Cortex of kidney (tissue), 1 donor: ENCODE data around the gene MAD1L1.

ENCODE experiments used
- DNase-seq: peaks from one replicate; lab custom pipeline; 2025; lab: John Stamatoyannopoulos, UW

The MAD1L1 gene

DNA sequence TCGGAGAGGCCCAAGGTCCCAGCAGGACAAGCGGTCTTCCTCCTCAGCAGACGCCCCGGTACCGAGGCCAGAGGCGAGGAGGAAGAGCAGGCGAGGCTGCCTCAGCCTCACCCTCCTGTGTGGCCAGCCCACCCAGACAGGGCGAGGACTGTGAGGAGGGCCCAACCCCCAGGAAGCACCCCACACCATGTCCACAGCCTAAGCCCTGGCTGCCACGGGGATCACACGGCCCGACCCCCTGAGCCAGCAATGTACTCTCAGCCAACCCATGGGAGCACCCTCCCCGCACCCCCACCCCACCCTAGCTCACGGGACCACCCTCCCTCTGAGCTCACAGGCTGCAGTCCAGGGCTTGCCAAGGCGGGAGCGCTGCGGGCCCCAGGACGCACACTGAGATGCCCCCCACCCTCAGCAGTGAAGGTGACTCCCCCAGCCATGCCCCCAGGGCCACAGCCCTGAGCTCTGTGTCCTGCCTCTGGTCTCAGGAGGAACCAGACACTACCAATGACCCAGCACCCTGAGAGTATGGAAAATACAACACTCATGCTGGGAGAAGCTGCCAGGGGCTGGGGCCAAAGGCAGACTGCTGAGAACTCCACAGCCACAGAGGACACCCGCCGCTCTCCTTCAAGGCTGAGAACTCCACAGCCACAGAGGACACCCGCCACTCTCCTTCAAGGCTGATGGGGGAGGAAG is 93.6 kb downstream of the MAD1L1 start:
- no peak for DNase-seq

DNA sequence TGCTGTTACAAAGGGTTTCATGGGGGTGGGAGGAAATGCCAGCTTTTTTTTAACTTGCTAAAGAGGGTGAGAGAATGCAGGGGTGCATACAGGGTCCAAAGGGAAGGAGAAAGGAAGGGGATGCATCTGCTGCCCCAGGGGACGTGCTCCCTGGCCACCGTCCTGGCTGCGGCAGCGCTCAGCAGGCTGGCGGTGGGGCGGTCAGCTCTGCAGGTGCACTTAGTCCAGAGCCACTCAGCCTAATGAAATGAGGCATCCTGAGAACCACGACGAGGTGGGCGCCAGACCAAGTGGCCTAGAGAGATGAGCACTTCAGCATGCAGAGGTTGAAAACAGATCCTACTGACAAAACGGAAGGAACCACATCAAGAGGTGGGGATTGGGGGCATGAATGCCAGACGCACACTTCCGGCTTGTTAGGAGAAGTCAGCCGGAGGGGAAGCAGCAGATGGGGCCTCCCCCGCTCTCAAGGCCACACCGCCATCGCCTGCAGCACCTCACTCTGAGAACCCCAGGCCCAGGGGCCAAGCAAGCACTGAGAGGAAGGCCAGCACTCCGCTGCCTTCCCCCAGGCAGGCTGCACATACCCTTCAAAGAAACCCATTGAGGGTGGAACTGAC is 94.5 kb downstream of the MAD1L1 start:
- DNase-seq = no peak

DNA sequence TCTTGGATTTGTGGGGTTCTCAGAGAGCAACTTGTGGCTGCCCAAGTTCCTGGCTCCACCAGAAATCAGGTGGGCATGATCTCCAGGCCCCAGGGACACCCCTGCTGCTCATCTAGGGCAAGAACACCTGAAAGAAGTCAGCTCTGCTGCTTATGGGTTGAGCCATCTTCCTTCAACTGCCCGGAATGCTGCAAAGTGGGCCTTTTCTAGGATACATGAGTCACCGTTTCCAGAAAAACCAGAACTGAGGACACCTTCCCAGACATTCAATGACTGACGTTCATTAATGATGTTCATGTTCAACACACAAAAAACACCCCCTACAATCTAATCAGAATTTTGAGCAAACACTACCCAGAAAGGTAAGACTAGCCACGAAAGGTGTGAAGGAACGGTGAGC is 98.0 kb downstream of the MAD1L1 start:
- no peak for DNase-seq

DNA sequence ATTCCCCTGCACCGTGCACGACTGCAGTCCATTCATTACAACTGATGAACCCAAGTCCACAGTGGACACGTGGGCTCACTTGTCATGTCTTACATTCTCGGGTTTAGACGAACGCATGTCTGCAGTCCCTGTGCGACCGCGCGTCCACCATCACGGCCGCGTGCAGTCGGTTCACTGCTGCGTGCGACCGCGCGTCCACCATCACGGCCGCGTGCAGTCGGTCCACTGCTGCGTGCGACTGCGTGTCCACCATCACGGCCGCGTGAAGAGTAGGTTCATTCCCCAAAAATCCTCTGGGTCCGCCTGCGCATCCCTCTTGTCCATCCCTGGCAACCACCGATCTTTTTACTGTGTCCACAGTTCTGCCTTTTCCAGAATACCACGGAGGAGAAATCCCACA is 100.5 kb downstream of the MAD1L1 start:
- no peak for DNase-seq

DNA sequence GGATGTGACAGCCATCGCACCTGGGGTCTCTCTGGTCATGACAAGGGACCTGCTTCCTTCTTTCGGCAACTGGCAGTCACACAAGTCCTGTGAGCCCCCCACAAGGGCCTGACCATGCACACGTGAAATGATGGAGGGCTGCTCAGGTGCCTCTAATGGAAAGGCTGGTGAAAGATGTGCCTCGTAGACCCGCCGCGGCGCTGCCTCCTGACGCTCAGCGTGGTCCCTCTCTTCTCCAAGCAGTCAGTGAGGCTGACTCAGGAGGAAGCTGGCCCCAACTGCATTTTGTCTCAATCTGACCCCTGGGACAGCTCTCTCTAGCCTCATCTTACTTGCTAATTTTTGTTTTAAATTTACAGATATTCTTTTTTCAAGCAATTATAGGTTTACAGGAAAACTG is 100.9 kb downstream of the MAD1L1 start:
- DNase-seq = no peak

DNA sequence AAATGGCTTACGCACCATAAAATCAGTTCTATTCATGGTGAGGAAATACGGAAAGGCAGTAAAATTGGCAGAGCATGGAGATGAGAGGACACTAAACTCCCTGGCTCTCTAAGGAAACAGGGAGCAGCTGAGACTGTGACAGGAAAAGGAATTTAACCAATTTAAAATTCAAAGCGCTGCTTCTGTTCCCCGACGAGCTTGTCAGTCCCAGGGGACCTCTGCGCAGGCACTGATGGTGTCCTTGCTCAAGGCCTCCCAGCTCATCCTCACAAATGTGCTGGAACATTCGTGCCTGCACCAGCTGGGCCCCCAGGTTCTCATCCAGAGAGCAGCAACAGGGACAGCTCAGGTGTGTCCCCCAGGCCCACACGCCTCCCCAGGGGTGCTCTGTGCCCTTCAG is 101.4 kb downstream of the MAD1L1 start:
- no peak for DNase-seq

DNA sequence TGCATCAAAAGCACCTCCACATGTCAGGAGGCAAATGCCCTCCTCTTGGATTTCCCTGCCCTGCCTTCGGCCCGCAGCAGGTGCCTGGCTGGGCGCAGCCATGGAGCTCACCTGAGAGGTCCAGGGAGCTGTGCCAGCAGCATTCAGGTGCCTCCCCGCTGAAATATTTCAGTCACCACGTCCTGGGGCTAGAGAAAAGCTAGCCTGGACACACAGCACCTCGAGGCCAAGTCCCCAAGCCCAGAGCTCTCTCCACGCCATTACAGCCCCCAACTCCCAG is 102.7 kb downstream of the MAD1L1 start:
- DNase-seq = no peak

DNA sequence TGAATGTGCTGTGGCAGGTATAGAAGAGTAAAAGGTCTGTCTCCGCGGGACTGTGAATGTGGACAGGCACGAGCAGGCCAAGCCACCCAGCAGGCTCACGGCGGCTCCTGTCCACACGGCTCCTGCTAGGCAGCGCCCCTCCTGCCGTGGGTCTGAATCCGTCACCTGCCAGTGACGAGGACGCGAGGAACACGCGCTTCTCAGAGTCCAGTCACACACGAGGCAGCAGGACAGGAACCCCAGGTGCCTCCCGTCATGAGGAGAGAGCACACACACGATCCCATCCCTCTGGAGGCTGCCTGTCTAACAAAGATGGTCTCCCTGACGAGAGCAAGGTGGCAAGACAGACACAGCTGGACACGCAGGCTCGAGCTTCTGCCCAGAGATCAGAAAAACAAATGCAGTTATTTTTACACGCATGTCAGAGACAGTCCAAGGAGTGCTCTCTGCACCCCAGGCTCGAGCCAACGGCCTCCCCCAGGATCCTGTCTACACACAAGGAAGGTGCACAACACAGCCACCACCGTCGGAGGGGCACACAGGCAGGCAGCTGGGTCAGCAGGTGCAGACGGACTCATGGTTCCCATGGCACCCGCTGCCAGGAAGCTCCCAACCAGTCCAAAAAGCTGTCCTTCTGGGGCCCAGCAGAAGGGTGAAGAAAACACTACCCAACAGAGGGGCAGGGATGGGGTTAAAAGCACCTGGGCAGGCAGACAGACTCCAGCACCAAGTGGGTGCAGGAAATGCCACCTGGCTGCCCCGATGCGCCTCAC is 103.2 kb downstream of the MAD1L1 start:
- DNase-seq = no peak

DNA sequence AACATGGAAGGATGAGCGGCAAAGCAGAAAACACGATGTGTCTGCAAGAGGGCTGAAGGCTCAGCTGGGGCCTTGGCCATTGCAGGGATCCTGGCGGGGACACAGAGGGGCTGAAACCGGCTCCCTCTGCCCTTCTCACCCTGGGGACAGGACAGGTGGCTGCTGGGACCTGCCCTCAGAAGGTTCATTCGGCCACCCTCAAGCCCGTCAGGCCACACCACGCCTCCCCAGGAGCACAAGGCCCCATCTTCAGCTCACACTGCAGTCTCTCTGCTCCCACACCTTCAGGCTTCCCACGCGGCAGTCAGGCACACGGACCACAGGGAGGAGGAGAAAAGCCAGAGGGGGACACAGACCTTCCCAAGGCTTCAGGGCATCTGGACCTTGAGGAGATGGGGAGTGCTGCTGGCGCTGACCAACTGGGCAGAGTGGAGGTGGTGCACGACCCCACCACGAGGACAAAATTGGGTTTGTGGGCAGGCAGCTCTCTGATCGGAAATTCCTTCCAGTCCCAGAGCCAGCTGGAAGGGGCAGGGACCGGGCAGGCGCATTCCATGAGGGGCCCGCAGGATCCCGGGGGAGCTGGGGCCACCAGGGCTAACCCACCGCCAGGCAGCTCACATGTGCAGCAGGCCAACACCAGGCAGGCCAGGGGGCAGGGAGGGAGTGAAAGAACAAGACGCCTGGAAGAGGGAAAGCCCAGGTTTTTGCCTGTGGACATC is 104.0 kb downstream of the MAD1L1 start:
- no peak for DNase-seq

DNA sequence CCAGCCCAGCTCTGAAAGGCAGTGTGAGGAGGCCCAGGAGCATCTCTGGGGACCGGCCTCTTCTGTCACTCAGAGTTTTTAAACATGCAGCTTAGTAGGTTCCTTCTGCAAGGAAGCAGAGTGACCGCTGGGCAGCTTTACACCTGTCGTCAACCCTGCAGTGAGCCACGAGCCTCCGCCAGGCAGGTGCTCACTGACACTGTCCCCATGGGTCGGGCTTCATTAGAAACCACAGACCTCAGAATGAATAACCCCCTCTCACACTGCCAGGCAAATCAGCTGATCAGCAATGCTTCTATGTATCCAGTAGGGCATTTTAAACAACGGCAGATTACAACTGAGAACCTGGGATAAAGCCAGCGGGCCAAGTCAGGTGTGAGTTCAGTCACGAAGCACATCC is 106.1 kb downstream of the MAD1L1 start:
- DNase-seq = no peak

DNA sequence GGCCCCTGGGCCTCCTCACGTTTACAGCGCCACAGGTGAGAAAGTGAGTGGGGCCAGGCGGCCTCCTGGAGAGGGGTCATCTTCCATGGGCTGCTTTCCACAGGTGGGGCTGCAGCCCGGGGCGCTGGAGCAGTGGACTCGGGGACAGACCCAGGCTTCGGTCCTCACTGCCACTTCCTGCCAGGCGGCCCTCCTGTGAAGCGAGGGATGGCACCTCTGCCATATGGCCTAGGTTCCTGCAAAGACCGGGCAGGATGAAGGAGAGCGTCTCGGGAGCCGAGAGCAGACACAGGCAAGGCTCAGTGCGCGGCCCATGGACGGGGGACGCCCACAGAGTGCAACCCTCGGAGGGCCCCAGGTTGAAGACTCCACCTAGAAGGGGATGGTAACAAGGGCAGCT is 106.8 kb downstream of the MAD1L1 start:
- no peak for DNase-seq

DNA sequence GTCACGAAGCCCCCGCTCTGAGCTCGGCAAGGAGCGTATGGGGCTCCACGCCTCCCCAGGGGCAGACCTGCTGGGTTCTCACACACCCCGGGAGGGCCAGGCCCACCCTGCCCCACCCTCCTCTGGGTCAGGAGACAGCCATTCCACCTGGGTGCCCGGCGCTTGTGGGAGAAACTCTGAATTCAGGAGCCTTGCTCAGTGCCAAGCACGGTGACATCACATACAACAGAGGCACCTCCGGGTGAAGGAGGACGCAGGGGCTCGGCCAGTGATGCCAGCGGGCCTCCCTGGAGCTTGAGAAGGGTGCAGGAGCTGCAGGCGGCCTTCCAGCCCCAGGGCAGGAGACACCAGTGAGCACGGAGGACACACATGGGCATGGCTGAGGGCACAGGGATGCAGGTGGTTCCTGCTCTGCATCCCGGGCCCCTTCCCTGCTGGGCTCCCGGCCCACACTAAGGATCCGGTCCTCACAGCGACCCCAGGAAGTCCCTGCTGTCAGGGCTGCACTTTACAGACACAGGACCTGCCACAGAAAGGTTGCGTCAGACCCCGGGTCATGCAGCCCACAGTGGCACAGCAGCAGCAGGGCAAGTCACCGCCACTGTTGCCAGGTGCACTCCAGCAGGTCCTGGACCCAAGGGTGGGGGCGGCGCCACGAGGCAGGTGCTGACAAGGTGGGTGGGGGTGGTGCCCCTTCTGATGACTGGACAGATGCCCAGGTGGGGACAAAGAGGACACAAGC is 108.0 kb downstream of the MAD1L1 start:
- DNase-seq = no peak

DNA sequence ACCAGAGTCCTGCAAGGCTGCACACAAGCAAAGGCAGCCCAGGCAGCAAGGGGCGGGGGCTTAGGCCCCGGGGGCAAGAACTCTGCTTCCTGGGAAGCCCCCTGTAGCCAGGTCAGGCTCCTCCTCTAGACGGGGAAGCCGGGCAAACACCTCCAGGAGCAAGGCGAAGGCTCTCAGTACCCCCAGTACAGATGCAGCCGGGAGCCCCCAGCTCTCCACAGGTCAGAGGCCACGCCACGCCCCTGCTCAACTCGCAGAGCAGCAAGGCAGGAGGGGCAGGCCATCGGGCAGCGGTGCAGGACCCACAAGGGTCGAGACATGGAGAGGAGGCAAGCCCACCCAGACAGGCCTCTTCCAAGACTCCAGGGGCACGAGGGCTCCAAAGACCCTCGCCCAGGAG is 108.8 kb downstream of the MAD1L1 start:
- no peak for DNase-seq

DNA sequence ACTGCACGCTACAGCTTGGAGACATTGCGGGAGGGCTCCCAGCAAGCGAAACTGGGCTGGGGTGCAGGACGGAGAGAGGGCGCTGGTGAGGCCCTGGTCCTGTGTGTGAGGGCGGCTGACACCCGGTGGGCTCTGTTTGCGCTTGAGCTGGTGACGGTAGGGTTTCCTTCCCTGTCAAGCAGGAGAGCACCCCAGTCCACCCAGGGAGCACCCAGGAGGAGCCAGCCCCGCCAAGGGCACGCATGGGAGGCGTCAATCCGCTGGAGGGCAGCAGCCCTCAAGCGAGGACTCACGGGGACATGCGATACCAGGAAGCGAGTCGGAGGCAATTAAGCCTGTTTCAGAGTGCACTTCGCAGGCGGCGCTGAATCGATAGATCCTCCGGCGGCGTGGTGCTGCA is 109.4 kb downstream of the MAD1L1 start:
- DNase-seq = no peak

DNA sequence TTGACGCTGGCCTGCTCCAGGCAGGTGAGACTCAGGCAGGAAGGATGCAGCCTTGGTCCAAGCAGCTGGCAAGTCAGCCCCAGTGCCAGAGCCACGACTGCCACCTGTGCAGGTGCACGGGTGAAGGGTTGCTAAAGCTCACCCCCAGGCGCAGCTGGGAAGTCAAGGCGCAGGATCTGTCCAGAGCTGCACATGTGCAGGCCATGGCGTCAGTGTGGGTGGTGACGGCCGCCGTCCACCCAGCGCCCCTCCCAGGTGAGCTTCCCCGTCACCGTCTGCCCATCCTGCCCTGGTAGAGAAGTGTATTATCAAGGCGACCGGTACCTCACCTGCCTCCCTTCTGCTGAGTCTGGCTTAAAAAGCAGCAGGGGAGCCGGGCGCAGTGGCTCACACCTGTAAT is 110.1 kb downstream of the MAD1L1 start:
- DNase-seq = no peak

DNA sequence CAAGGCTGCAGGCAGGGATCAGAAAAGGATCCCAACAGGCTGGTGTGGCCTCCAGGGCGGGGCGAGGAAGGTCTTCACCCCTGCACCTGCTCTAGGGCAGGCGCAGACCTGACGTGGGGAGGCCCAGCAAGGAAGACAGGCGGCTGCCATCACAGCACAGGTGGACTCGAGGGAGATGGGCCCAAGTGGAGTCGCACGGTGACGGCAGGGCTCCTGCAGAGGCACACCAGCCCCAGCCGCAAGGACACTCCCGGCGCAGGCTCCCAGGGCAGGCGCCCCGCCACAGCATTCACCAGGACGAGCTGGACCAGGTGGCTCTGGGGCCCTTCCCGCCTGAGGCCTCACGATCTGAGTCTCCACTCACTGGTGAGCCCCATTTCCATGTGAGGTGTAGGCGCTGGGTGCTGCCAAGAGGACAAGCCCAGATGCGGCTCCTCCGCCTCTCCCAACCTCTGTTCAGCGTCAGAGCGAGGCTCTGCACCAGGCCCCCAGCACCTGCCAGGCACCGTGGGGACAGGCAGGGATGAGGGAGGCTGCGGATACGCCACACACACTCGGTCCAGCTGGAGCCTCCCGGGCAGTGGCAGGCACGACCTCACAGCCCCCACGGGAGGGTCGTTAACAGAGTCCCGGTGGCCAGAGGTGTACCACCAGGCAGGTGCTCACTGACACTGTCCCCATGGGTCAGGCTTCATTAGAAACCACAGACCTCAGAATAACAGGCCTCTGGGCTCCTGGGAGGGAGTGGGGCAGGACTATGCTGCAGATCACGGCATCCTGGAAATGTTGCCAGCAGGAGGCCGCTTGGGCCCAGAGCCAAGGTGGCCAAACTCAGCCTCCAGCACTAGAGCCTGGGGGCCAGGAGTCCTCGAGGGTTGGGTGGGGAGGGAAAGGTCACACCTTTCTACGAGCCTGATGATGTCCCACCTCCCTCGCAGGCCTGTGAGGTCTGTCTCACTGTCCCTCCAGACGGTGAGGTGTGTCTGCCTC is 111.6 kb downstream of the MAD1L1 start:
- DNase-seq = no peak

DNA sequence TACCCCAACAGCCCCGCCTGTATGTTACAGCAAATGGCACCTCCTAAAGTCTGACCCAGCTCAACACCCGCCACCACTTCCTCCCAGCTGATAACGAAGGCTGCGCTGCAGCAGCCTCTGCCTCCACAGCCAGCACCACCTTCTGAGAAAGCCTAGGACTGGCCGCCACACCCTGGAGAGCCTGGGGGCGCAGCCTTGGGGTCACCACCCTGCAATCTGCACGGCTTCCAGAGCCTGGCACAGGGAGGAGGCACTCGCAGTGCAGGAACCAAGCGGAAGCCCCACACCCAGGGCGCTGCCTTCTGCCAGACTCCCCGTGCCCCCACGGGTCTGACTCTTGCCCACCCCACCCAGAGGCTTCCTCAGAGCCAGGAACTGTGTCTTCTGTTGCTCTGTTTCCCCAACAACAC is 112.5 kb downstream of the MAD1L1 start:
- DNase-seq = no peak

DNA sequence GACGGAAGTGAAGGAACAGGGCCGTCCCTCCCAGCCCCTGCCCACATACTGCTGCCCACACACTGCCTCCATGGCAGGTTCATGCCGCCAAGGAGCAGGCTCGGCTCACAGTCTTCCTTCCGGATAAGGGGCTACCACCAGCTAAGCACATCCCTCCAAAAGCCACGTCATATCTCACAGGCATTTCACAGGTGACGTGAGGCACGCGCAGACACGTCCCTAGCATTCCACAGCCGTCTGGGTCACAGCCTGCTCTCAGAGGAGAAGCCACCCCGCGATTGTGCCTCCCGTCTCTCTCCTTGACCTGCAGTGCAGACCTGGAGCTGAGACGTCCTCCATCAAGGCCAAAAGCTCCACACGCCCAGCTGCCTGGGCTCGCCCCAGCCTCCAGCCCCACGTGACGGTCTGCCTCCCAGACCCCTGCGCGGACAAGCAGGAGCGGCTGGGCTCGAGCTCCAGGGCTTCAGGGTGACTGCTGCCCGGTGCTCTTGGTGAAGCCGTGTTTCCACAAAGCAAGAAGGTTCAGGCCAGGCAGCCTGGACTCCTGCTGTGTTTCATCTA is 114.0 kb downstream of the MAD1L1 start:
- DNase-seq = no peak

DNA sequence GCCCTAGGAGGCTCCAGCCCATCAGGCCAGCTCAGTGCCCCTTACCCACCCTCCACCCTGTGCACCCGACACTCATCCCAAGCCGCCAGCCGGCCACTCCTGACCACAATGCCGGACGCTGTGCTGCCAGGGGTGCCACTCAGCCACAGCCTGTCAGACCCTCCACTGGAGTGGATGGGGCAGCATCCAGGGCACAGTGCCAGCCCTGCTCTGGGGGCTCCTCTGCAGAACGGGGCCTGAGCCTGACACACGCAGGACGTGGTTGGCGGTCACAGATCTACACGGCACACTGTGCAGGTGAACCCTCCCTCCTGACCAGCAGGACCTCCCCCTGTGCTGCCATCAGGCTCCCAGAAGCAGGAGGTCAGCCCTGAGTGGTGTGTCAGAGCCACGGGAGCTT is 114.7 kb downstream of the MAD1L1 start:
- no peak for DNase-seq

DNA sequence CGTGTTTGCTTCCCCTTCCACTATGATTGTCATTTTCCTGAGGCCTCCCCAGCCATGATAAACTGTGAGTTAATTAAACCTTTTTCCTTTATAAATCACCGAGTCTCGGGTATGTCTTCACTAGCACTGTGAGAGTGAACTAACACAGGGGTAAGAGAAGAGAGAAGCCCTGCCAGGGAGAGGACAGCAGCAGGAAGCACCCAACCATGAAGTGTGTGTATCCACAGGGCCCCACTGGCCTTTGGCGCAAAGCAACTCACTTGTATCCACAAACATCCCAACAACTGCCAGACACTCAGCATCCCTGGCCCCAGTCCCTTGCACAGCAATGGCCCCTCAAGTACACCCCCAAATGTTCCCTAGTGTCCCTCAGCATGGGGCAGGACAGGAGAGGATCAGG is 115.1 kb downstream of the MAD1L1 start:
- no peak for DNase-seq
